ENCODE data around the gene WDR36. TPM values are rescaled to one million over a fixed set of nuclear protein-coding genes. Genes with fewer than 3 reads are reported as not detected.

The WDR36 gene
- total and polyA plus RNA-seq, 2 experiments from 2014 or later, result 18.5 to 56.8 TPM

DNA sequence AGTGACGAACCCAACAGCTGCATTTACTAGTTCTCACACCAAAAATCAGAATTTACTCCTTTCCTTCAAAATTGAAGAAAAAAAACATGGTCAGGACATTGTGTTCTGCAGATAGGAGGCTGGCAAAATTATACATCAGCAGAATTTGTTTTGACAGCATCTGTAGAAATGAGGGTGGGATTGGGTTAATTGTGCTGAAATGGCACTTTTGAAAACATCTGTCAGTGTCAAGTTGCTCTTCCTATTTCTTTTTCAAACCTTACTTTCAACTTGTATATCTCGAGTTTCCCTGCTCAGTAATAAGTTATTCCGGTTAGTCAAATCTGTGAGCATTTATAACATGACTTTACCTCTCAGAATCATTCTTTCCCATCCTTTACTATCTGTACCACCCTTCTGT lies 19.8 kb downstream of the WDR36 start:
- Histone ChIP-seq H3F3A (replicated peaks; ENCODE audit: low read depth) (no peaks in the 10 kb centered on the region), H3K4me3 (no peak overlapping the region), H3K4me2 (no peak overlapping the region), H4K20me1 (replicated peaks; ENCODE audit: insufficient read depth) (no peaks in the 10 kb centered on the region; the same call in 1 of the 2 replicates), H3K27ac (ENCODE audit: low read depth) (no peak overlapping the region), H3K4me1 (ENCODE audit: insufficient read depth) (peaks cover 16% of the 10 kb centered on the region), H3K9me2 (ENCODE audit: insufficient read depth) (no peaks in the 10 kb centered on the region), H3K27me3 (ENCODE audit: insufficient read depth) (no peaks in the 10 kb centered on the region), H3K36me3 (ENCODE audit: insufficient read depth) (peaks cover 40% of the 10 kb centered on the region; the same call in 1 of the 2 replicates), H2AFZ (no peak overlapping the region), H3K79me2 (replicated peaks; ENCODE audit: insufficient read depth) (no peaks in the 10 kb centered on the region)
- Mint-ChIP-seq H3K27me3 (ENCODE audit: insufficient read depth, low read depth, poor library complexity) (no peaks in the 10 kb centered on the region), H3K9me3 (no peaks in the 10 kb centered on the region), H3K36me3 (ENCODE audit: low read depth) (peaks cover 43% of the 10 kb centered on the region), H3K4me1 (peaks cover 18% of the 10 kb centered on the region; the same call in 2 of the 3 replicates), H3K27ac (no peak overlapping the region), H3K4me3 (no peak overlapping the region)
- TF ChIP-seq JUNB (IDR thresholded peaks at IDR 0.05; ENCODE audit: unreplicated experiment), result no peak
- TF ChIP-seq POLR2AphosphoS5 (IDR thresholded peaks at IDR 0.05; ENCODE audit: low read depth), result no peak
- TF ChIP-seq NANOG (IDR thresholded peaks at IDR 0.05; ENCODE audit: borderline replicate concordance), result no peak
- TF ChIP-seq, protein P1, sequence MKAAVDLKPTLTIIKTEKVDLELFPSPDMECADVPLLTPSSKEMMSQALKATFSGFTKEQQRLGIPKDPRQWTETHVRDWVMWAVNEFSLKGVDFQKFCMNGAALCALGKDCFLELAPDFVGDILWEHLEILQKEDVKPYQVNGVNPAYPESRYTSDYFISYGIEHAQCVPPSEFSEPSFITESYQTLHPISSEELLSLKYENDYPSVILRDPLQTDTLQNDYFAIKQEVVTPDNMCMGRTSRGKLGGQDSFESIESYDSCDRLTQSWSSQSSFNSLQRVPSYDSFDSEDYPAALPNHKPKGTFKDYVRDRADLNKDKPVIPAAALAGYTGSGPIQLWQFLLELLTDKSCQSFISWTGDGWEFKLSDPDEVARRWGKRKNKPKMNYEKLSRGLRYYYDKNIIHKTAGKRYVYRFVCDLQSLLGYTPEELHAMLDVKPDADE (IDR thresholded peaks at IDR 0.05), result no peak
- TF ChIP-seq, protein P2, sequence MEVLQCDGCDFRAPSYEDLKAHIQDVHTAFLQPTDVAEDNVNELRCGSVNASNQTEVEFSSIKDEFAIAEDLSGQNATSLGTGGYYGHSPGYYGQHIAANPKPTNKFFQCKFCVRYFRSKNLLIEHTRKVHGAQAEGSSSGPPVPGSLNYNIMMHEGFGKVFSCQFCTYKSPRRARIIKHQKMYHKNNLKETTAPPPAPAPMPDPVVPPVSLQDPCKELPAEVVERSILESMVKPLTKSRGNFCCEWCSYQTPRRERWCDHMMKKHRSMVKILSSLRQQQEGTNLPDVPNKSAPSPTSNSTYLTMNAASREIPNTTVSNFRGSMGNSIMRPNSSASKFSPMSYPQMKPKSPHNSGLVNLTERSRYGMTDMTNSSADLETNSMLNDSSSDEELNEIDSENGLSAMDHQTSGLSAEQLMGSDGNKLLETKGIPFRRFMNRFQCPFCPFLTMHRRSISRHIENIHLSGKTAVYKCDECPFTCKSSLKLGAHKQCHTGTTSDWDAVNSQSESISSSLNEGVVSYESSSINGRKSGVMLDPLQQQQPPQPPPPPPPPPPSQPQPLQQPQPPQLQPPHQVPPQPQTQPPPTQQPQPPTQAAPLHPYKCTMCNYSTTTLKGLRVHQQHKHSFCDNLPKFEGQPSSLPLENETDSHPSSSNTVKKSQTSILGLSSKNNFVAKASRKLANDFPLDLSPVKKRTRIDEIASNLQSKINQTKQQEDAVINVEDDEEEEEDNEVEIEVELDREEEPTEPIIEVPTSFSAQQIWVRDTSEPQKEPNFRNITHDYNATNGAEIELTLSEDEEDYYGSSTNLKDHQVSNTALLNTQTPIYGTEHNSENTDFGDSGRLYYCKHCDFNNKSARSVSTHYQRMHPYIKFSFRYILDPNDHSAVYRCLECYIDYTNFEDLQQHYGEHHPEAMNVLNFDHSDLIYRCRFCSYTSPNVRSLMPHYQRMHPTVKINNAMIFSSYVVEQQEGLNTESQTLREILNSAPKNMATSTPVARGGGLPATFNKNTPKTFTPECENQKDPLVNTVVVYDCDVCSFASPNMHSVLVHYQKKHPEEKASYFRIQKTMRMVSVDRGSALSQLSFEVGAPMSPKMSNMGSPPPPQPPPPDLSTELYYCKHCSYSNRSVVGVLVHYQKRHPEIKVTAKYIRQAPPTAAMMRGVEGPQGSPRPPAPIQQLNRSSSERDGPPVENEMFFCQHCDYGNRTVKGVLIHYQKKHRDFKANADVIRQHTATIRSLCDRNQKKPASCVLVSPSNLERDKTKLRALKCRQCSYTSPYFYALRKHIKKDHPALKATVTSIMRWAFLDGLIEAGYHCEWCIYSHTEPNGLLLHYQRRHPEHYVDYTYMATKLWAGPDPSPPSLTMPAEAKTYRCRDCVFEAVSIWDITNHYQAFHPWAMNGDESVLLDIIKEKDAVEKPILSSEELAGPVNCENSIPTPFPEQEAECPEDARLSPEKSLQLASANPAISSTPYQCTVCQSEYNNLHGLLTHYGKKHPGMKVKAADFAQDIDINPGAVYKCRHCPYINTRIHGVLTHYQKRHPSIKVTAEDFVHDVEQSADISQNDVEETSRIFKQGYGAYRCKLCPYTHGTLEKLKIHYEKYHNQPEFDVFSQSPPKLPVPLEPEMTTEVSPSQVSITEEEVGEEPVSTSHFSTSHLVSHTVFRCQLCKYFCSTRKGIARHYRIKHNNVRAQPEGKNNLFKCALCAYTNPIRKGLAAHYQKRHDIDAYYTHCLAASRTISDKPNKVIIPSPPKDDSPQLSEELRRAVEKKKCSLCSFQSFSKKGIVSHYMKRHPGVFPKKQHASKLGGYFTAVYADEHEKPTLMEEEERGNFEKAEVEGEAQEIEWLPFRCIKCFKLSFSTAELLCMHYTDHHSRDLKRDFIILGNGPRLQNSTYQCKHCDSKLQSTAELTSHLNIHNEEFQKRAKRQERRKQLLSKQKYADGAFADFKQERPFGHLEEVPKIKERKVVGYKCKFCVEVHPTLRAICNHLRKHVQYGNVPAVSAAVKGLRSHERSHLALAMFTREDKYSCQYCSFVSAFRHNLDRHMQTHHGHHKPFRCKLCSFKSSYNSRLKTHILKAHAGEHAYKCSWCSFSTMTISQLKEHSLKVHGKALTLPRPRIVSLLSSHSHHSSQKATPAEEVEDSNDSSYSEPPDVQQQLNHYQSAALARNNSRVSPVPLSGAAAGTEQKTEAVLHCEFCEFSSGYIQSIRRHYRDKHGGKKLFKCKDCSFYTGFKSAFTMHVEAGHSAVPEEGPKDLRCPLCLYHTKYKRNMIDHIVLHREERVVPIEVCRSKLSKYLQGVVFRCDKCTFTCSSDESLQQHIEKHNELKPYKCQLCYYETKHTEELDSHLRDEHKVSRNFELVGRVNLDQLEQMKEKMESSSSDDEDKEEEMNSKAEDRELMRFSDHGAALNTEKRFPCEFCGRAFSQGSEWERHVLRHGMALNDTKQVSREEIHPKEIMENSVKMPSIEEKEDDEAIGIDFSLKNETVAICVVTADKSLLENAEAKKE (CRISPR knock-in tag; IDR thresholded peaks at IDR 0.05), result no peak
- TF ChIP-seq STAT1 (IDR thresholded peaks at IDR 0.05; ENCODE audit: unreplicated experiment), result no peak
- TF ChIP-seq CREB1 (CRISPR knock-in tag; IDR thresholded peaks at IDR 0.05; ENCODE audit: low read depth), result no peak
- TF ChIP-seq, protein P3, sequence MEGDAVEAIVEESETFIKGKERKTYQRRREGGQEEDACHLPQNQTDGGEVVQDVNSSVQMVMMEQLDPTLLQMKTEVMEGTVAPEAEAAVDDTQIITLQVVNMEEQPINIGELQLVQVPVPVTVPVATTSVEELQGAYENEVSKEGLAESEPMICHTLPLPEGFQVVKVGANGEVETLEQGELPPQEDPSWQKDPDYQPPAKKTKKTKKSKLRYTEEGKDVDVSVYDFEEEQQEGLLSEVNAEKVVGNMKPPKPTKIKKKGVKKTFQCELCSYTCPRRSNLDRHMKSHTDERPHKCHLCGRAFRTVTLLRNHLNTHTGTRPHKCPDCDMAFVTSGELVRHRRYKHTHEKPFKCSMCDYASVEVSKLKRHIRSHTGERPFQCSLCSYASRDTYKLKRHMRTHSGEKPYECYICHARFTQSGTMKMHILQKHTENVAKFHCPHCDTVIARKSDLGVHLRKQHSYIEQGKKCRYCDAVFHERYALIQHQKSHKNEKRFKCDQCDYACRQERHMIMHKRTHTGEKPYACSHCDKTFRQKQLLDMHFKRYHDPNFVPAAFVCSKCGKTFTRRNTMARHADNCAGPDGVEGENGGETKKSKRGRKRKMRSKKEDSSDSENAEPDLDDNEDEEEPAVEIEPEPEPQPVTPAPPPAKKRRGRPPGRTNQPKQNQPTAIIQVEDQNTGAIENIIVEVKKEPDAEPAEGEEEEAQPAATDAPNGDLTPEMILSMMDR (conservative IDR thresholded peaks at IDR 0.05; ENCODE audit: low read depth in 2 of 2), result no peak
- TF ChIP-seq EZH2 (IDR thresholded peaks at IDR 0.05; ENCODE audit: low read depth, unreplicated experiment), result no peak
- TF ChIP-seq ZNF114 (CRISPR knock-in tag; IDR thresholded peaks at IDR 0.05), result no peak
- TF ChIP-seq, protein P4, sequence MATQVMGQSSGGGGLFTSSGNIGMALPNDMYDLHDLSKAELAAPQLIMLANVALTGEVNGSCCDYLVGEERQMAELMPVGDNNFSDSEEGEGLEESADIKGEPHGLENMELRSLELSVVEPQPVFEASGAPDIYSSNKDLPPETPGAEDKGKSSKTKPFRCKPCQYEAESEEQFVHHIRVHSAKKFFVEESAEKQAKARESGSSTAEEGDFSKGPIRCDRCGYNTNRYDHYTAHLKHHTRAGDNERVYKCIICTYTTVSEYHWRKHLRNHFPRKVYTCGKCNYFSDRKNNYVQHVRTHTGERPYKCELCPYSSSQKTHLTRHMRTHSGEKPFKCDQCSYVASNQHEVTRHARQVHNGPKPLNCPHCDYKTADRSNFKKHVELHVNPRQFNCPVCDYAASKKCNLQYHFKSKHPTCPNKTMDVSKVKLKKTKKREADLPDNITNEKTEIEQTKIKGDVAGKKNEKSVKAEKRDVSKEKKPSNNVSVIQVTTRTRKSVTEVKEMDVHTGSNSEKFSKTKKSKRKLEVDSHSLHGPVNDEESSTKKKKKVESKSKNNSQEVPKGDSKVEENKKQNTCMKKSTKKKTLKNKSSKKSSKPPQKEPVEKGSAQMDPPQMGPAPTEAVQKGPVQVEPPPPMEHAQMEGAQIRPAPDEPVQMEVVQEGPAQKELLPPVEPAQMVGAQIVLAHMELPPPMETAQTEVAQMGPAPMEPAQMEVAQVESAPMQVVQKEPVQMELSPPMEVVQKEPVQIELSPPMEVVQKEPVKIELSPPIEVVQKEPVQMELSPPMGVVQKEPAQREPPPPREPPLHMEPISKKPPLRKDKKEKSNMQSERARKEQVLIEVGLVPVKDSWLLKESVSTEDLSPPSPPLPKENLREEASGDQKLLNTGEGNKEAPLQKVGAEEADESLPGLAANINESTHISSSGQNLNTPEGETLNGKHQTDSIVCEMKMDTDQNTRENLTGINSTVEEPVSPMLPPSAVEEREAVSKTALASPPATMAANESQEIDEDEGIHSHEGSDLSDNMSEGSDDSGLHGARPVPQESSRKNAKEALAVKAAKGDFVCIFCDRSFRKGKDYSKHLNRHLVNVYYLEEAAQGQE (IDR thresholded peaks at IDR 0.05; ENCODE audit: unreplicated experiment), result no peak
- TF ChIP-seq EZH2phosphoT487 (IDR thresholded peaks at IDR 0.05; ENCODE audit: unreplicated experiment), result no peak
- TF ChIP-seq ZNF331 (CRISPR knock-in tag; IDR thresholded peaks at IDR 0.05; ENCODE audit: low read depth), result no peak
- DNase-seq (ENCODE audit: low spot score) (no peak), ATAC-seq (no peak)

Measured in GM23338 (cell line).